AG09319 (cell line): ENCODE results near the gene WRAP73.

ENCODE experiments used
- DNase-seq: peaks from one replicate; pipeline ENCODE4 v3.0.0-alpha.2; 2010; ENCODE audit warnings: low read depth; ENCODE audit errors: extremely low read depth
- TF ChIP-seq, protein P1 (sequence below): IDR thresholded peaks from 2 replicates; pipeline ENCODE4 v1.5.1; 2011; ENCODE audit warnings: low read depth, mild to moderate bottlenecking, inconsistent platforms, low read length, moderate library complexity

WRAP73 gene

GRCh38 chr1:3644273-3644672 lies 5.6 kb downstream of the WRAP73 start:
- DNase-seq, result no peak
- TF ChIP-seq, protein P1, sequence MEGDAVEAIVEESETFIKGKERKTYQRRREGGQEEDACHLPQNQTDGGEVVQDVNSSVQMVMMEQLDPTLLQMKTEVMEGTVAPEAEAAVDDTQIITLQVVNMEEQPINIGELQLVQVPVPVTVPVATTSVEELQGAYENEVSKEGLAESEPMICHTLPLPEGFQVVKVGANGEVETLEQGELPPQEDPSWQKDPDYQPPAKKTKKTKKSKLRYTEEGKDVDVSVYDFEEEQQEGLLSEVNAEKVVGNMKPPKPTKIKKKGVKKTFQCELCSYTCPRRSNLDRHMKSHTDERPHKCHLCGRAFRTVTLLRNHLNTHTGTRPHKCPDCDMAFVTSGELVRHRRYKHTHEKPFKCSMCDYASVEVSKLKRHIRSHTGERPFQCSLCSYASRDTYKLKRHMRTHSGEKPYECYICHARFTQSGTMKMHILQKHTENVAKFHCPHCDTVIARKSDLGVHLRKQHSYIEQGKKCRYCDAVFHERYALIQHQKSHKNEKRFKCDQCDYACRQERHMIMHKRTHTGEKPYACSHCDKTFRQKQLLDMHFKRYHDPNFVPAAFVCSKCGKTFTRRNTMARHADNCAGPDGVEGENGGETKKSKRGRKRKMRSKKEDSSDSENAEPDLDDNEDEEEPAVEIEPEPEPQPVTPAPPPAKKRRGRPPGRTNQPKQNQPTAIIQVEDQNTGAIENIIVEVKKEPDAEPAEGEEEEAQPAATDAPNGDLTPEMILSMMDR, result no peak

- DNase-seq, result no peak
- TF ChIP-seq, protein P1, result no peak
Measured at GRCh38 chr1:3642919-3643675, 6.8 kb downstream of the WRAP73 start.

DNA sequence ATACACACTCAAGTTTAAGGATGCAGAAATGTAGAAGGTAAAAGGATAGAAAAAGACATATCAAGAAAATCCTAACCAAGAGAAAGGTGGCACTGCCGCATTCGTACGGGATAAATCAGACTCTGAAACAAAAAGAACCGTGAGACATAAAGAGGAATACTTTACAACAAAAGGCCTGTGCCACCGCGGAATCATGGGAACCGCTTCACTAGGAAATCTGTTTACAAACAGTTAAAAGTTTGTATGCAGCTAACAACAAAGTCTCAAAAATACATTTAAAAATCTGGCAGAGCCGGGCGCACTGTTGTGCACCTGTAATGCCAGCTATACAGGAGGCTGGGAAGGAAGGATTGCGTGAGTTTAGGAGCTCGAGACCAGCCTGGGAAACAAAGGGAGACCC lies 8.1 kb downstream of the WRAP73 start:
- DNase-seq, result no peak
- TF ChIP-seq, protein P1, result no peak

DNA sequence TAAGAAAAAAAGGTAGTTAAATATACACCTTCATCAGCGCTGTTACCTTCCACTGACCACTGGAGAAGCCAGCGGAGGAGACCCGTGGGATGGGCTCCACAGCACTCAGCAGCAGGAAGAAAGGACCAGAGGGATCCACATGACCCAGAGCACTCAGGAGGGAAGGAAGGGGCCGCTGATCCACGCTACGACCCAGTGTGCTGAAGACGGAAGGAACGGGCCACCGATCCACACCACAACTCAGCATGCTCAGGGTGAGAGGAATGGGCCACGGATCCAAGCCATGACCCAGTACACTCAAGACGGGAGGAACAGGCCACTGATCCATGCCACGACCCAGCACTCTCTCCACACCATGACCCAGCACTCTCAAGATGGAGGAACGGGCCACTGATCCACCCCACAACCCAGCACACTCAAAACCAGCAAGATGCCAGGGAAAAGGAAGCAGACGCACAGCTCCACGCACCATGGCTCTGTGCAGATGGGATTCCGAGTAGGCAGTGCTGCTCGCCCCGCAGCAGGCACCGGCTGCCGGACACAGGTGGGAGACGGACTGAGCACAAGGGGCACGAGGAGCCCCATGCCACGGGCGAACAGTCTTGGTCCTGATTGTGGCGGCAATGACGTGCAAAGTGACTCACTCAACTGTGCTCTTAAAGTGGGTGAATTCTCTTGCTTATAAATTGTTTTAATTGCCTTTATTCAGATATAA lies 8.7 kb downstream of the WRAP73 start:
- TF ChIP-seq, protein P1, result no peak
- no peak for DNase-seq

- TF ChIP-seq, protein P1, result no peak
- no peak for DNase-seq
Measured at GRCh38 chr1:3640121-3640837, 9.6 kb downstream of the WRAP73 start.

DNA sequence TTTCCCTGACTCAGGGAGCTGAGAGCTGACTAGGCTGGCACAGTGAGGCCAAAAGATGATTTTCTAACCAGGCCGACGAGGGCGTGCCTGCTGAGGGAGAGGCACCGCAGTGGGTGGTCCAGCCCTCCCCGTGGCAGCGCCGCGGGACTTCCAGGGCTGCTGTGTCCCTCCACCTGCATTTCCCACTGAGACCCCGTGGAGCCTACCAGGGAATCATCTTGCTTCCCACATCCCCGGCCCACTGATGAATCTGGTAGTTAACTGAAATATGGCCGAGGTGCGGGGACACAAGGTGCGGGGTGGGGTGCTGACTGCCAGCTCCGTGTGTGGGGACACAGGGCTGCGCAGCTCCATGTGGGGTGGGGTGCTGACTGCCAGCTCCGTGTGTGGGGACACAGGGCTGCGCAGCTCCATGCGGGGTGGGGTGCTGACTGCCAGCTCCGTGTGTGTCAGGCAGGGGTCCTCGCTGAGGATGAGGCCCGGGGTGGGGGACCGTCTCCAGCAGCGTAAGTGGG lies 10.4 kb downstream of the WRAP73 start:
- TF ChIP-seq, protein P1, result no peak
- DNase-seq, result no peak
